NK-92 (cell line): Measurements from ENCODE around the gene SLC24A3.

Source experiments
- DNase-seq: peaks from one replicate; lab custom pipeline; 2025; ENCODE audit not compliant: unreplicated experiment; lab: John Stamatoyannopoulos, UW

The SLC24A3 gene

DNA sequence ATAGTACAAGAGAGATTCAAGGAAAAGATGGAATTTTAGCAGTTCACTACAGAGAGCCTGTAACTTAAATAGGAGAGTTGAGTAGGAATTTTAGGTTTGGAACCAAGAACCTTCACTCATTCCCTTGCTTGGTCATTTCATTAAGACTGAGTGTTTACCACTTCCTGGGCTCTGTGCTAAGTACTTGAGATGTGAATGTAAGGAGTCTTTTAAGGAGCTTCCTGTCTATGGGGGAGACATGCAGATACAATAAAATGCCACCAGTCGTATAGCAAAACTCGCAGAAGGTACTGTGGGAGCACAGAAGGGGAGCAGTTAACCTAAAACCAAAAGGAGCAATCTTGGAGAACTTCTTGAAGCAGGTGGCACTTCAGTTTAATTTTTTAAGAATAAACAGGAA is 204.2 kb downstream of the SLC24A3 start:
- no peak for DNase-seq

DNA sequence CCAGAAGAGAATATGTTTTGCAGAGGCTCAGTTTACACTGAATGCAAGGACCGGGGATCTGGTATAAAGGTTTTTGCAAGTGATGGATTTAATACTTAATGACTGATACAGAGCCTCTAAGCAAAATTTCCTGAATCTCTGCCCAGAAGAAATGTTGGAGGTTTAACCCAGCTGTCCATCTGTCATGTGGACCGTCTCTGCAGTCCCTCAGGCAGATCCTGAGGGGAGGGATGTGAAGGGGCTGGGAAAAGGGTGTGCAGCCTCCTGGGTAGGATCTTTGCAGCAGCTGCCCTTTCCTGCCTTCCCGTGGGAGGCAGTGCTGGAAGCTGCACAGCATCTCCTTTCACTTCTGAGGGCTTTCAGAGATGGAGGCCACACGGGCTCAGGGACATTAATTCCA is 207.0 kb downstream of the SLC24A3 start:
- DNase-seq, result no peak

DNA sequence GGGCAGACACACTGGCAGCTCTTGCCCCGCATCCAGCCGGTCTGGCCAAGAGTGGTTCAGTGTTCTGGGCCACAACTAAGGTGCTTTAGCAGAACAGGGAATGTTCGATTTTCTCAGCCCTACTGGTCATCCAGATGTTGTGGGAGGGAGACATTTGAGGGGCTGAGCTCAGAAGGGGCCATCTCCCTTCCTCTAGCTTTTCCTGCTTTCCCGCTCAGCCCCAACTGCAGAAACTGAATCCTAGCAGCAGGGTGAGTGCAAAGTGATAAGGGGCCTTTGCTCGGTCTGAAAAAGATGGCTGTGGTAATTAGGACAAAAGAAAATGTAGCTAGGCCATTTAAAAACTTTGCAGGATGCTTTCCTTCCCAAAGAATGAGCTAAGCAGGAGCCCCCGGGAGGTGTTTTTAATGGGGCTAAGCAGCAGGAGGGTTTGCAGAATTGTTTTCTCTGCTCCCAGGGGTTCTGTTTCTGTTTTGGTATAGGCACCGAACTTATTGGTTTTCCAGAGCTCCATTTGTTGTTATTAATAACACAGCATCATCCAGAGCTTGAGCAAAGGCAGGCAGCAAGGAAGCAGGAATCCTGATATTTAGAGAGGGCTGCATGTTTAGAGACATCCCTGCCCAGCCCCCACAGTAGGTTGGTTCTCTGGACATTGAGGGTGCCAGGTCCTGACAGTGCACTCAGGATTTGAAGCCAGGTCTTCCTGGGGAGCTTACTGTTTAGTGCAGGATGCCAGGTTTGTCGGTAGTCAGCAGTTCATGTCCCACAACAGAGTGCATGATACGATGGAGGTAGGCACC is 210.9 kb downstream of the SLC24A3 start:
- no peak for DNase-seq

DNA sequence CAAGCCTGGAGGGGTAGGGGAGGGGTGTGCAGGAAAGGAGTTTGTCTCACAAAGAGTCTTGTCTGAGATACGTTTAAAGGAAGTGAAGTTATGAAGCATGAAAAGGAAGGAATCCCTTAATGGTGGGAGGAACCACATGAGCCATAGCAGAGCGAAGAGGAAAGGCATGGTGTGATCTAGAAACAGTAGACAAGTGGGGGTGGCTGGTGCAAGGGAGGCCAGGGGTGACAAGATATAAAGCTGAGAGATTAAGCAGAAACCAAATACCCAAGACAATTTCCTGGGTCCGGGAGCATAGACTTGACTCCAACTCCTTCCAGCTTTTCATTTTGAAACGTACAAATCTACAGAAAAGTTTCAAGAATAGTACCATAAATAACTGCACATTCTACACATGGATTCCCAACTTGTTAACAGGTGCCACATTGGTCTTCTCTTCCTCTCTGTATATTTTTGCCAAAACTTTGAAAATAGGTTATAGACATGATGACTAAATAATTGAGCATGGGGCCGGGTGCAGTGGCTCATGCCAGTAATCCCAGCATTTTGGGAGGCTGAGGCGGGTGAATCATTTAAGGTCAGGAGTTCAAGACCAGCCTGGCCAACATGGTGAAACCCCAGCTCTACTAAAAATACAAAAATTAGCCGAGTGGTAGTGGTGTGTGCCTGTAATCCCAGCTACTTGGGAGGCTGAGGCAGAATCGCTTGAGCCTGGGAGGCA is 211.6 kb downstream of the SLC24A3 start:
- no peak for DNase-seq

DNA sequence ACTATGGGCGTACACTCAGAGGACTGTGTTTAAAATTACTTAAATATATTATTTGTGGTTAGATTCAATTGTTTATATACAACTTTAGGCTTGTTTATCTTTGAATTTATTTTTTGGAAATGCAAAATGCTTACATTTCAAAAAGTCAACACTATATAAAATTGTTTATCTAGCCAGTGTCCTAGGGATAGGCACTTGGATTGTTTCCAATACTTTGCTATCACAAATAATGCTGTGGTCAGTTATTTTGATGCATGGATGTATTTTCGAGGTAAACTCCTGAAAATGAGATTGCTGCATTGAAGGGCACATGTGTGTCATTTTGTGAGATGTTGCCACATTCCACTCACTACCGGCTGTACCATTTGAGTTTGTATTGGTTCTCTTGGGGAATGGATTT is 213.9 kb downstream of the SLC24A3 start:
- no peak for DNase-seq

DNA sequence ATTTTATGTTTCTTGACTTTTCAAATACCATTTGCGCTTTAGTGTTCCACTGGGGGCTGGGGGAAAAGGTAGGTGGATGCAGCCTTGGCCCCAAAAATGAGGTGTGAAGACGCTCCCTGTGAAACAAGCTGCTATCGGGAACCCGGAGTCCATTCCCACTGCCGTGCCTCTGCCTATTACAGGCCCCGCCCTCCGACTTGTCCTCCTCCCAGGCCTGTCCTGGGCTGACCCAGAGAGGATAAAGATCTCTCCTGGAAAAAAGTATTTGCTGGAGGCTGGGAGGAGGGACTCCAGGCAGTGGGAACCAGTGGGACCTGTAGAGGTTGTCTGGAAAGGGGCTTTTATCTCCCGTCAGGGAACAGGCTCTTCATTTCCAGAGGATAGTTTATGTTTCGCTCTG is 215.0 kb downstream of the SLC24A3 start:
- no peak for DNase-seq

DNA sequence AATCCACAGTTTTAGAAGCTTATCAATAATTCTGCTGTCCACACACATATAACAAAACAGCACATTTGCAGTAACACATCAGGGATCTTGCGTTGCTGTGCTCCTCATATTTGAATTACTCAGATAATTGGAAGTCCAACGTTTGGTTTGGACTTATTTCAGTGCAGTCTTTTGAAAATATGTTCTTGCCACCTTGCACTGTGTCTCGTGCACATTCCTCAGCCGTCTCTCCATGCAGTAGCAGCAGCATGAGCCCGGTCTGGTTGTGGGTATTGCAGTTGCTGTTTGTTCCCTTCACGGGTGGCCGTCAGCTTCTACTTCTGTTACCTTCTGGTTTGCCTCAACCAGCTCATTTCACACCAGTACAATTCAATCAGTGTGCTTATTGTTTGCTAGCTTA is 215.5 kb downstream of the SLC24A3 start:
- no peak for DNase-seq

DNA sequence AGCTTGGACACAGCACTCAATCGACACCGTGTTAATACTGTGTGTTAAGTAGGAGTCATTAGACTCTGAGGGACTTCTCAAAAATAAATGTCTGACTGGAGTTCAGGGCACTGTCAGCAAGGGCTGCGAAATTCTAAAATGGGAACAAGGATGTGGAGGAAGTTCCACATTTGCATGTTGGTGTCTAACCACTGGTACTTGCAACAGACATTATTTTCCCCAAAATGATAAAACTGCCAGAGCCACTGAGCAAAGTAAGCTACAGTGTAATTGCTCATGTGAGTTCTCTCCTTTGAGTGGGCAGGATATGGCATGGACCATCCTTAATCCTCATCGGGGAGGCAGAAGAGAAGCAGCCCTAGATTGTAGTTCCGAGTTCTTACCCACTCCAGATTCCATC is 215.9 kb downstream of the SLC24A3 start:
- no peak for DNase-seq

DNA sequence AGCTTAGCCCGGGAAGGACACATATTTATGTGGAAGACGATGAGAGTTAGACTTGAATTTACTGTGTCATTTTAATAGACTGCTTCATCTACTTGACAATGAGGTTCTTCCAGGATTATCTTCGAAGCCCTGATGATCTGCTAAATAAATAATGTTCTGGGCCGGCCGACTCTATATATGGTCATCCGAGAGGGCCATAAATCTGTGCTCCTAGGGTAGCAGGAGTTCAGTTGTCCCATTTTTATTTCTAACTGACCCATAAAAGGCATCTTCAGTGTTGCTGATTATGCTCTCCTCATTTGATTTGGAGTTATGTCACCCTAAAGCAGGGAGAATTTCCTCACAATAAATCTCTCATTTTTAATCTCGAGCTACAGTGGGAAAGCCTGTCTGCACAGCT is 217.1 kb downstream of the SLC24A3 start:
- no peak for DNase-seq

DNA sequence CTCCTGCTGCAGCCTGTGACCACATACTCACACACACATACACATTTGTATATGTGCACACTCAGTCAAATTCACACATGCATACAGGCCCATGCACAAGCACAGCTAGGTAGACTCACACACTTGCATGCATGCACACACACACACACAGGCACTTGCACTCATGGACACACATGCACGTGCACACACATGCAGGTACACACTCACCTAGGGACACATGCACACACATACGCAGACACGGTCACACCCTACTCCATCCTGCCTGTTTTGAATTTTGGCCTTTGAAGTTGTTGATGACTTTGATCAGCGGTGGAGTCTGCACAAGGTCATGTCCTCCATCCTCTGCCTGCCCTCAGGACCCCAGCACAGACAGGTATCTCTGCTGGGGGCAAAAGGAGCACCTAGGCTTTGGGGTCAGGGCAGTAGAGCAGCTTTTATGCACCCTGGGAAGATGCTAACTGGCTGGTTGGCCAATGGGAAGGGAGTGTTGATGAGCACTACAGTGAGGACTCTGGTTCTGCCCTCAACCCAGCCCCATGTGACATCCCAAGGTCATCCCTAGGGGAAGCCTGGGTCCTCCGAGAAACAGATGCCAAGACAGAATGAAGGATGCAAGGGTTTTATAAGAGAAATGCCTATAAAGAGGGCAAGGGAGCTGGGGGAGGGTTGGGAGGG is 218.3 kb downstream of the SLC24A3 start:
- no peak for DNase-seq

DNA sequence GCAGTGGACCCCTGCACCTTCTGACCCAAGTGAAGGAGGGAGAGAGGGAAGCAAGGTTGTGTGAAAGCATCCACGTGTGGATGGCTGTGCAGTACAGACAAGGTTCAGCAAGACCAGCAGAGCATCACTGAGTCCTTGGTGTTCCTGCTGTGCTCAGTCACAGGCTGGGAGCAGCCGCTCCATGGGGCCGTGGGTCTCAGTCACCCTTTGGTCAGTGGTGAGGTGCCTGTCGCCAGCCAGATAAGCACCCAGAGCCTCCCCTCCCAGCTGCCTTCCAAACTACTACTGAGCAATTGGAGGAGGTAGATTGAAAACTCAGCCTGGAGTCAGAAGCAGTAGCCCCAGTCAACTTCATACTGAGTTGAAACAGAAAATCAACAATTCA is 218.9 kb downstream of the SLC24A3 start:
- DNase-seq, result no peak

DNA sequence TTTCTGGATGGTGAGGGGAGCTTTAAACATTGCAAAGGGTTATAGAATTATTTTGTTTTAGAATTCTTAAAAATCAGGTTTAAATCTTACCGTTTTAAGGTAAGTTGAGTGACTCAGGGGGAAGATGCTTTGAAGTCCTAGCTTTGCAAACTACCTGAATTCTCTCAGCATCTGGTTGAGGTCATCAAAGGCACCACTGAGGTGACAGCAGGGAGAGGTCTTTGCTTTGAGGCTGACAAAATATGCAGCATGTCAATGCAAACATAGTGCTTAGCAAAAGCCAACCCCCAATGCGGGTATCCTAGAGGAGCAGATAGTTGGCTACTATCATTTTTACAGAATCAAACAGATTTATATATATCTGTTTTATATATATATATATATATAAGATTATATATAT is 219.5 kb downstream of the SLC24A3 start:
- DNase-seq, result no peak

DNA sequence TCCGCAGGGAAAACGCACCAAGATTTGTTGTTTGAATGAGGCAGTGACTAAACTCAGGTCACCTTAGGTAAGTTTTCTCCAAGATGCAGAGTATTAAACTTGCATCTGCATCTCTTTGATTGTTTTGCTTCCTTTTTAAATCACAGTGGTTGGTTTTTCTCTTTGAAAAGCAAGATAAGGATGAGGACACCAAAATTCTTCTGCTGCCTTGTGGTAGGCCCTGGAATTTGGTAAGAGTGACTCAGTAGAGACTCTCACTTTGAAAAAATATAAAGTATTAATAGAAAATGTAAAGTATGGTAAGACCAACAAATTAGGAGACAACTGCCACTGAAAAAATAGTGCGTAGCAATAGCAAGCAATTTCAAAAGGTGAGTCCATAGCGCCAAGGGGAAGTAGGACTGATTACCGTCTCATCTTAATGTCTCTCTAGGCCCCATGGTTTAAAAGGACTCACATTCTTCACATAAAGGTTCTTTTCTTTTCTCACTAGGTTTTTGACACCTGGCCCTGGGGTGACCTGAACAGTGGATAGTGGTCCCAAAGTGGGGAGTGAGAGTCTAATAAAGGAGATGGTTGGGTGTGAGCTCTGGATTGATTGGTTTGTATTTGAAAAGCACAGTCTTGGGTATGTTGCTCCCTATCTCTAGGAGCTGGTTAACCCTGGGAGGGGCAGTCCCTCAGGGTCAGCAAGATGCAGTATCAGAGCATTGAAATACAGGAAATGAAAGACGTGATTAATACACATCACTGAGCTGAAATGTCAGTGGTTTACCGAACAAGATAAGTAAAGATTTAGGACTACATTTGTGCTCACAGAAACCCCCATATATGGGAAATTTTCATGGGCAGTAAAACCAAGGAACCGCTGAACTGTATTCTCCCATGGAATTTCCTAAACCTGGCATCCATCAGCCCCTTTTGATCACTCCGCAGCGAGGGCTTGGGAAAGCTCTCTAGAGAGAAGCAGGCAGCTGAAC is 221.2 kb downstream of the SLC24A3 start:
- DNase-seq, result no peak

DNA sequence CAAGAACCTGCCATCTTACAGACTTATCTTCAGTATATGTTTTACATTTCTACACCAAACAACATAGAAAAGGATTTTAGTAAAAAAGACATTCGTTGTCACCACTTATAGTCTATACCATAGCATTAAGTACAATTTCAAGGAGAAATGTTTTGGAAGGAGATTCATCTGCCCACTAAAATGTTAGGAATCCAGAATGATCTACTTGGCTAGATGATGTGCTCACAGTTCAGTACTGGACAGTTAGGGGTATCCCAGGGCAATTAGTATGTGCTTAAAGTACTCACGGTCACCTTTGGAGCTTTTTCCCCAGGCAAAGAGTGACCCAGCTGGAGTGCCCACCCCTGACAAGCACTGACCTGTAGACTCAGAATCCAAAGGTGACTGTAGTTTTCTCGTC is 222.9 kb downstream of the SLC24A3 start:
- DNase-seq, result no peak

DNA sequence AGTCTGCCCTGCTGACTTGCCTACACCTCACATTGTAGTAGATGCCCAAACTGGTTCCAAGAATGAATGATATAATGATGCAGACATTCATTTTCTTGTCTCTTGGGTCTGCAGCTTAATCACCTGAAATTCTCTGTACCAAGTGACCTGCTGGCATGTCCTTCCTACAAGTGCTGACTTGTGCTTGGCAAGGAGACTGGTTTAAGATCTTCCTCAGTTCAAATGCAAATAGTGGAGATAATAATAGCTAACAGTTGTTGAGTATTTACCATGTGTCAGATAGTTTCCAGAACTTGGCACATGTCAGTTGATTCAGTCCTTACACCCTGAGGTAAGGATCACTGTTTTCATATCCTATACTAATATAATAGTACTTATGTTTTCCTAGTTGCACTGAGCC is 223.4 kb downstream of the SLC24A3 start:
- no peak for DNase-seq

DNA sequence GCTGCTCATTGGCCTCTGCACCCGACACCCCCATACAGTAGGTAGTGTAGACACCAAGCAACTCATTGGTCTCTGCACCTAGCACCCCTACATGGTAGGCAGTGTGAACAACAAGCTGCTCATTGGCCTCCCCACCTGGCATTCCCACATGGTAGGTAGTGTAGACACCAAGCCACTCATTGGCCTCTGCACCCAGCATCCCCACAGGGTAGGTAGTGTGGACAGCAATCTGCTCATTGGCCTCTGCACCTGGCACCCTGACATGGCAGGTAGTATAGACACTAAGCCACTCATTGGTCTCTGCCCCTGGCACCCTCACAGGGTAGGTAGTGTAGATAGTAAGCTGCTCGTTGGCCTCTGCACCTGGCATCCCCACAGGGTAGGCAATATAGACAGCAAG is 226.0 kb downstream of the SLC24A3 start:
- no peak for DNase-seq

DNA sequence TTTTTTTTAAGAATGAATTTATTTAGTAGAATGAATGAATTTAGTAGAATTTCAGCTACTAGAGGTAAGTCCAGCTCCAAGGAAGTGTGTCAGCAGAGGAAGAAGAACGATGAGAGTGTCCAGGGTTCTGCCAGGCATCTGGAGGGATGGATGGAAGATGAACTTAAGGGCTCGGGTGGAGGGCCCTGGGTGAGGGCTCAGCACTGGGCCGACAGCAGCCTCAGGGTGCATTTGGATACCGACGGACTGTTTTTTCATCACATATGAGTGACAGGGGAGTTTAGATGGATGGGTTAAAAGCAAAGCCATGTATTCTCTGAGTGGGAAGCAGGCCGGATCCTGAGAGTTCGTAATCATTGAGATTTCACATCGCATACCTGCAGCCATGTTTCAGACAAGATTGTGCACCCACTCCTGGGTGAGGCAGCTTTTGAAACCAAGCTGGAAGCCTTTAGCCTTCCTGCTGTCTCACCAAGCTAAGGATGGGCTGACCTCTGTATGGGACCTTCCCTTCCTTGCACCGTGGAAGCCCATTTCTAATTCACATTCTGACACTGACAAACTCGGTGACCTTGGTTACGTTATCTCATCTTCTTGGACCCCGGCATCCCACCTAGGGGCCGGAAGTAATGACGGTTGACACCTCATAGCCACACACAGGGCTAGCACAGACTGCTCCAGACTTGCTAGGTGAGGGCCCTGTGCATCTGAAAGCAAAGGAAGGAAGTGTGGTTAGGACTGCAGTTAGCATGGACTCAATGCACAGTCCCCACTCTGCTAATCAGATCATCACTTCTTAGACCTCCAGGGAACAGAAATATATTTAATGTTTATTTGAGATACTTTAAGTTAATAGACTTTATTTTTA is 228.5 kb downstream of the SLC24A3 start:
- DNase-seq, result no peak

DNA sequence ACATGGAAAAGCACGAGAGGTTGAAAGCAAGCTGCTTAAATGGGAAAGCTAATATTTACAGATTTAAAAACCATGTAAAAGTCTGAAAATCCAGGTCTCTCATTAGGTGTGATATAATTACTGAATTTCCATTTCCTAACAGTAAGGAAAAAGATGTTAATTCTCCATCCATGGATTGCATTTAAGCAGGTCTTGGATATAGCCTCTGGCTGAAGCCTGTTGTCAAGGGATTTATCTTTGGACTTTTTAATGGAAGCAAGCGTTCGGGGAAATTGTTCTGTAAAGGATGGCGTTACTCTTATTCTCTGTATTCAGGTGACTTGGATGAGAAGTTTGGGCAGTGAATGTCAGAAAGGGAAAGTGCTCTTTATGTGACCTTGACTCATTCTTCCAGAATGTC is 233.8 kb downstream of the SLC24A3 start:
- no peak for DNase-seq

DNA sequence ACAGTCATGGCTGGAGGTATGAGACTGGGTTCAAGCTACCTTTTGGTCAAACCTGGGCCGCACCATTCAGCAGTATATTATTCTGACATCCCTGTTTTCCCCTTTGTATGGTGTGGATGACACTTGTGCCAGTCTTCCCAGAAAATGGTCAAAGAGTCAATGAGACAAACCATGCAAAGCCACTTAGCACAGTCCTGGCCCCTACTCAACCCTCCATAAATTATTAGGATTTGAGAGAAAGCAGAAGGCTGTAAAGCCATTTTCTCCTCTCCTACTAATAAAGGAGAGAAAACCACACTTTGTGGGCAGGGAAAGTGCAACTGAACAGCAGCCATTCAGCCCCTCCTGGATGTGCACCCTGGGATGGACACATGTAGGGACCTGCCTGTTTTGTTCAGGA is 236.2 kb downstream of the SLC24A3 start:
- DNase-seq, result no peak

DNA sequence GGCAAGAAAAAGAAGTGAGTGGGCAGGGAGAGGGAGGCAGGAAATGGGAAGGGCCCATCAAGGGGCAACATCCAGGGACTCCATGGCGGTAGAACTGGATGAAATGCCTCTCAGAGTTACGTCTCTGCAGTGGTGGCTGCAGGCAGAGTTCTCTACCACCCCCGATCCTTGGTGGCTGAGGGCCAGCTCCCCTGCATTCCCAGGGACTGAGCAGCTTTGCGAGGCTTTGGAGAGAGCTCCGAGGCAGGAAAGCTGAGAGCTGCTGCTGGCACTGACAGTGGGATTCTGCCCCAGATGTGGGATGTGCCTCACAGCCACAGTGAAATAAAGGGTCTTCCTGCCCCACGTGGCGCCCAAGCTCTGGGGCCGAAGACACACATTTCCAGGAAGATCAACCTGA is 236.6 kb downstream of the SLC24A3 start:
- DNase-seq, result no peak
